Nephron (organoid): ENCODE results near the gene SFXN1.
"Not testable (repeated sequence)": the region's sequence is repeated elsewhere in the genome, so short reads cannot be mapped to it uniquely, and the experiment has no call there.

Experiments used
- H3K27ac Mint-ChIP-seq, 3 experiments: 2 replicates each; pipeline ENCODE4 v1.8.0; 2020; ENCODE audit warnings: mixed read lengths in 3 of 3, mild to moderate bottlenecking in 2 of 3, moderate library complexity in 1 of 3
- H3K27me3 Mint-ChIP-seq: 2 replicates; pipeline ENCODE4 v1.8.0; 2021; ENCODE audit warnings: low read depth, mild to moderate bottlenecking, moderate library complexity, mixed read lengths
- H3K36me3 Mint-ChIP-seq: 2 replicates; pipeline ENCODE4 v1.8.0; 2020; ENCODE audit warnings: low read depth, mixed read lengths
- H3K4me1 Mint-ChIP-seq: 2 replicates; pipeline ENCODE4 v1.8.0; 2020; ENCODE audit warnings: mixed read lengths
- H3K4me3 Mint-ChIP-seq, 3 experiments: 2 replicates each; pipeline ENCODE4 v1.8.0; 2020; ENCODE audit warnings: mild to moderate bottlenecking in 3 of 3, mixed read lengths in 3 of 3, moderate library complexity in 2 of 3
- H3K9me3 Mint-ChIP-seq: 2 replicates; pipeline ENCODE4 v1.8.0; 2020; ENCODE audit warnings: mixed read lengths
- TF ChIP-seq, protein P1 (sequence below), 3 experiments: fragments of 200-600 bp; sonication (generic); IDR thresholded peaks; one replicate each; pipeline ENCODE4 v1.5.0; 2021; ENCODE audit warnings: antibody characterized with exemption in 3 of 3; ENCODE audit not compliant: unreplicated experiment in 3 of 3

The SFXN1 gene

DNA sequence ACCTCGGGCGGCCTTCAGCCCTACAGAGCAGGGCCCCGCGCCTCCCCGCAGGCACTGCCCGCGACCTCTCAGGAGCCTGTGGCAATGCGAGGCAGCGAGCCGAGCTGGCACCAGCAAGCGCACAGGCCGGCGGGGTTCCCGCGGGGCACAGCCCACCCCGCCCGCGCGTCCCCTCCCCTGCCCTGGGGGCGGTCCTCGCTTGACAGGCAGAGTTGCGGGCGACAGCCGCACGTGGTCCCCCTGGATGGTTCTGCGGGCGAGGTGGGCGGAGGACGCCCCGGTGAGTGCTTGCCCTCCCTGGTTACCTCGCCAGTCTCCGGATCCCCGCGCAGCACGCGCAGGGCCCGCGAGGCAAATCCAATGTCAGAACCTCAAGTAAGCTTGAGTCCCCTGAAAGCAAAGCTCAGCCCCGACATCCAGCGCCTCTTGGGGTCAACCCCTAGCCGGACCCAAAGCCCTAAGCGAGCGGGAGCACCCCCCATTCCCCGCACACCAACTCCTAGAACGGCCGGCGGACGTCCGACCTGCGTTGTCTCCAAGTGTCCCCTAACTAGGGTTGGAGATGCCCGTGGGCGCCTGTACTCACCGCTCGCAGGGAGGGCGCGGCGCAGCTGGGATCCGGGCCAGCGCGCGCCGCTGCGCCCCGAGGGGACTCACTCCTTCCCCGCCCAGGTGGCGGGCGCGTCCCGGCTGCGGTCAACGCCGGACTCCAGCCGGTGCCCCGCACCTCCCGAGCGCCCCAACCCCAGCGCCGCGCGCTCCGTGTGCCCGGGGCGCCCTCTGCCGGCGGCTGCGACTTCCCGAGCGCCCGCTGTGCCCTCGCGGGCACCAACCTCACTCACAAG, 34.1 kb upstream of the SFXN1 start, which contains the start of gene DRD1:
DRD1 (minus strand) TSS at position 123 of the 845 bp plus-strand sequence. CDS start 1,083 bp downstream, outside the sequence.
- H3K4me1 Mint-ChIP-seq, result peaks cover 4% of the 10 kb centered on the region

GRCh38 chr5:175444905-175445456, 33.4 kb upstream of the SFXN1 start:
- H3K36me3 Mint-ChIP-seq, result no peaks in the 10 kb centered on the region
- no peaks in the 10 kb centered on the region for H3K9me3 Mint-ChIP-seq

More for the DNA sequence above, 34.1 kb upstream of the SFXN1 start, which contains the start of gene DRD1:
- no peak within 1 kb of the TSS for H3K27ac Mint-ChIP-seq
- H3K27me3 Mint-ChIP-seq, result peaks cover 92% of the 10 kb centered on the region
- no peaks in the 10 kb centered on the region for H3K9me3 Mint-ChIP-seq
- H3K36me3 Mint-ChIP-seq, result no peaks in the 10 kb centered on the region
- TF ChIP-seq, protein P1, sequence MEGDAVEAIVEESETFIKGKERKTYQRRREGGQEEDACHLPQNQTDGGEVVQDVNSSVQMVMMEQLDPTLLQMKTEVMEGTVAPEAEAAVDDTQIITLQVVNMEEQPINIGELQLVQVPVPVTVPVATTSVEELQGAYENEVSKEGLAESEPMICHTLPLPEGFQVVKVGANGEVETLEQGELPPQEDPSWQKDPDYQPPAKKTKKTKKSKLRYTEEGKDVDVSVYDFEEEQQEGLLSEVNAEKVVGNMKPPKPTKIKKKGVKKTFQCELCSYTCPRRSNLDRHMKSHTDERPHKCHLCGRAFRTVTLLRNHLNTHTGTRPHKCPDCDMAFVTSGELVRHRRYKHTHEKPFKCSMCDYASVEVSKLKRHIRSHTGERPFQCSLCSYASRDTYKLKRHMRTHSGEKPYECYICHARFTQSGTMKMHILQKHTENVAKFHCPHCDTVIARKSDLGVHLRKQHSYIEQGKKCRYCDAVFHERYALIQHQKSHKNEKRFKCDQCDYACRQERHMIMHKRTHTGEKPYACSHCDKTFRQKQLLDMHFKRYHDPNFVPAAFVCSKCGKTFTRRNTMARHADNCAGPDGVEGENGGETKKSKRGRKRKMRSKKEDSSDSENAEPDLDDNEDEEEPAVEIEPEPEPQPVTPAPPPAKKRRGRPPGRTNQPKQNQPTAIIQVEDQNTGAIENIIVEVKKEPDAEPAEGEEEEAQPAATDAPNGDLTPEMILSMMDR (IDR thresholded peaks at IDR 0.05; ENCODE audit: unreplicated experiment in 3 of 3), result peak; percentile 74 to 85 (median 77)
- peak within 1 kb of the TSS; percentile 70 to 77 (median 74) for H3K4me3 Mint-ChIP-seq

DNA sequence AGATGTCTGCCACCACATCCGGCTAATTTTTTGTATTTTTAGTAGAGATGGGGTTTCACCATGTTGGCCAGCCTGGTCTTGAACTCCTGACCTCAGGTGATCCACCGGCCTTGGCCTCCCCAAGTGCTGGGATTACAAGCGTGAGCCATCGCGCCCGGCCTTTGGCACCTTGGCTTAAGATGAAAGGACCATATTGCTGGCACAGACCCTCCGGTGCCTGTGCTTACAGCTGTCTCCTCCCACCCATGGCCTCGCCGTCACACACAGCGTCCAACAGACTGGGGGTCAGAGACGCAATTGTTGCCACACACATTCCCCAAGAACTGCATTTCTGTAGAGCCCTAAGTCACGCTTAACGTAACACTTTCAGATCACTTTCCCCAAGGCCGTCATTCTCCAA, 32.0 kb upstream of the SFXN1 start:
- H3K4me3 Mint-ChIP-seq, H3K27ac Mint-ChIP-seq, H3K36me3 Mint-ChIP-seq, H3K9me3 Mint-ChIP-seq, H3K4me1 Mint-ChIP-seq: not testable (repeated sequence)
- H3K27me3 Mint-ChIP-seq, result peaks cover 95% of the 10 kb centered on the region

More at GRCh38 chr5:175444905-175445456, 33.4 kb upstream of the SFXN1 start:
- Mint-ChIP-seq H3K27me3 (peaks cover 95% of the 10 kb centered on the region), H3K4me1 (peaks cover 4% of the 10 kb centered on the region), H3K27ac (no peak overlapping the region), H3K4me3 (peak overlapping the region; percentile 70 to 77 (median 74))
- TF ChIP-seq, protein P1 (IDR thresholded peaks at IDR 0.05; ENCODE audit: unreplicated experiment in 3 of 3), result peak in 1 of 3 experiments; percentile 15

- Mint-ChIP-seq H3K27ac (no peak overlapping the region), H3K4me3 (no peak overlapping the region), H3K9me3 (no peaks in the 10 kb centered on the region), H3K36me3 (no peaks in the 10 kb centered on the region), H3K4me1 (peaks cover 4% of the 10 kb centered on the region), H3K27me3 (peaks cover 94% of the 10 kb centered on the region)
- TF ChIP-seq, protein P1 (IDR thresholded peaks at IDR 0.05; ENCODE audit: unreplicated experiment in 3 of 3), result no peak
These were observed 30.8 kb upstream of the SFXN1 start for GRCh38 chr5:175447571-175447970.

GRCh38 chr5:175448276-175448675, 30.1 kb upstream of the SFXN1 start:
- H3K4me3 Mint-ChIP-seq, result no peak overlapping the region
- peaks cover 94% of the 10 kb centered on the region for H3K27me3 Mint-ChIP-seq
- no peaks in the 10 kb centered on the region for H3K36me3 Mint-ChIP-seq
- no peaks in the 10 kb centered on the region for H3K9me3 Mint-ChIP-seq
- H3K4me1 Mint-ChIP-seq, result peaks cover 4% of the 10 kb centered on the region
- no peak overlapping the region for H3K27ac Mint-ChIP-seq
- TF ChIP-seq, protein P1 (IDR thresholded peaks at IDR 0.05; ENCODE audit: unreplicated experiment in 3 of 3), result no peak

DNA sequence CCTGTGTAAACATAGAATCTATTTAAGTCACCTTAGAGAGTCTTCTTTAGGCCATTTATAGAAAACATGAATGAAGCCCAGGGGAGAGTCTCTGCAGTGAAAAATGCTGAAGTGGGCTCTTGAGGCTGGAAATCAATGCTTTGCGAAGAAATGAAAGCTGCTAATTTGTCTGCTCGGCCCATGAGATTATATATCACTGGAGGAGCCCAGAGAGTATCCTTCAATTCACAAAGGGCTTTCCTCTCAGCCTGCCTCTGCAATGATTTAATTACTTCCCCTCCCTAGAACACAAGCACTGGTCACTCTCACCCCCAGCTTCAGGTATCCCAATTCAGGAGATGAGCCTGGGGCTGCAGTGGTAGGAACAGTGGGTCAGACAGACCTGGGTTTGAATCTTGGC, 26.2 kb upstream of the SFXN1 start:
- TF ChIP-seq, protein P1 (IDR thresholded peaks at IDR 0.05; ENCODE audit: unreplicated experiment in 3 of 3), result no peak
- H3K9me3 Mint-ChIP-seq, result no peaks in the 10 kb centered on the region
- H3K27ac Mint-ChIP-seq, result no peak overlapping the region
- H3K4me3 Mint-ChIP-seq, result no peak overlapping the region
- H3K36me3 Mint-ChIP-seq, result no peaks in the 10 kb centered on the region
- peaks cover 76% of the 10 kb centered on the region for H3K27me3 Mint-ChIP-seq
- H3K4me1 Mint-ChIP-seq, result no peaks in the 10 kb centered on the region

- H3K27me3 Mint-ChIP-seq, result peaks cover 63% of the 10 kb centered on the region
- H3K9me3 Mint-ChIP-seq, H3K27ac Mint-ChIP-seq, H3K4me1 Mint-ChIP-seq, H3K36me3 Mint-ChIP-seq, H3K4me3 Mint-ChIP-seq: not testable (repeated sequence)
These were observed 24.0 kb upstream of the SFXN1 start for GRCh38 chr5:175454338-175454737.
